Measurements from ENCODE around the gene ITGB8.
"Not testable (repeated sequence)": the region's sequence is repeated elsewhere in the genome, so short reads cannot be mapped to it uniquely, and the experiment has no call there.

ITGB8 gene

DNA sequence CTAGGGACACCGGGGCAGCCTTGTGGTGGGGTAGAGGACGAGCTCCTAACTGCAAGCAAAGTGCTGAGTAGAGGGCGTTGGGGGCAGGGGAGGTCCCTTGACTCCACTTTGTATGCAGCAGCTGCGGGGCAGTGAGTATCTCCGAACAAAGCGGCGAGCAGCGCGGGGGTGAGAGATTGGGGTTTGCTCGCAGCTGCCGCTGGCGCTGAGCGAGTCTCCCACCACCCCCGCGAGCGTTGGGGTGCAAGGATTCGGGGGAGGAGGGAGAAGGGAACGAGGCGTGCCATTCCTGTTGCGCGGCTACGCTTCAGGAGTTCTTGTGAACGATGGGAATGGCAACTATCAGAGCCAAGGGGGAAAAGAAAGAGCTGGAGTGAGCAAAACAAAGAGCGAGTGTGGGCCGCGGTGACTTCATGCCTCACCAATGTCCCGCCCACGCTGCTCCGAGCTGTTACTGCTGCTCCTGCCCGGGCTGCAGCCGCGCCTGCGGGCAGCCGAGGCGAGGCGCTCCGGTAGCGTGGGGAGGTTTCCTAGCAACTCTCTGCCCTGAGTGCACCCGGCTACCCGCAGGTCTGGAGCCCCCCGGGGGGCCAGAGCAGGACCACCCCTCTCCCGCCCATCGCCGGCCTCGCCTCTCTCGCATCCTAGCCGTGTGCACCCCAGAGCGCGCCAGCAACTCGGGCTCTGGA, at the start of gene ITGB8:
Gene ITGB8 (plus strand): TSS at position 662 of the 689 bp plus-strand sequence. CDS start 907 bp downstream, outside the sequence.
- DNase-seq = peak; percentile 55

DNA sequence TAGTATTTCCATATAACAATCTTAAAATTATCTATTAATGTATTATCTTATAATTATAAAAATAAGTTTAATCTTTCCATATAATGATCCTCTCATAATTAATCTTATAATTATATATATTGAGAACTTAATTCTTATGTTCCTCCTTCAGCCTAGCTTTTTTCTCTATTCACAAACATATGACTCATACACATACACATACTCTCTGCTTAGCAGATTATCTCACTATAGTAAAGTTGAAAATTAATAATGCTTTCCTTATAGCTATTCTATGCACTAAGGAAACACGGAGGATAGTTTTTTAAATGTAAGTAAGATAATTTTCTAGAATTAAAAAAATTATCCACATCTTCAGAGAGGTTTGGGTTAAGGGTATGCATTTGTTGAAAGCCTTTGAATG, 47.7 kb upstream of the ITGB8 start:
- no peak for DNase-seq

DNA sequence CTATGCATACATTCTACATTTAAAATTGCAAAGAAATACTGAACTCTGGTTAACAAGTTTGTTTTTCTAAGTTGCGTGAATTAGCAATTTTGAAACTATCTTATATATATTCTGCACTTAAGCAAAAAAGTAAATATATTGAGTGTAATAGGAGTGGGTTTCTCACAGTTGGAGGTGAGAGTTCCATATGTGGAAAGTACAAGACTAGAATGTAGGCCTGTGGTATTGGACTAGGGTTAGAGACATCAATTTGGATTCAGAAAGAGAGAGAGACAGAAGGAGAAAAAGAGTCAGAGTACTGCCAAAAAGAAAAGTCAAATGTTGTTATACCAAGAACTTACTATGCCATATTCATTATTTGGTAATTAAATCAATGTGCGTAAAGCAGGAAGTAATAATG, 47.3 kb upstream of the ITGB8 start:
- DNase-seq = no peak

DNA sequence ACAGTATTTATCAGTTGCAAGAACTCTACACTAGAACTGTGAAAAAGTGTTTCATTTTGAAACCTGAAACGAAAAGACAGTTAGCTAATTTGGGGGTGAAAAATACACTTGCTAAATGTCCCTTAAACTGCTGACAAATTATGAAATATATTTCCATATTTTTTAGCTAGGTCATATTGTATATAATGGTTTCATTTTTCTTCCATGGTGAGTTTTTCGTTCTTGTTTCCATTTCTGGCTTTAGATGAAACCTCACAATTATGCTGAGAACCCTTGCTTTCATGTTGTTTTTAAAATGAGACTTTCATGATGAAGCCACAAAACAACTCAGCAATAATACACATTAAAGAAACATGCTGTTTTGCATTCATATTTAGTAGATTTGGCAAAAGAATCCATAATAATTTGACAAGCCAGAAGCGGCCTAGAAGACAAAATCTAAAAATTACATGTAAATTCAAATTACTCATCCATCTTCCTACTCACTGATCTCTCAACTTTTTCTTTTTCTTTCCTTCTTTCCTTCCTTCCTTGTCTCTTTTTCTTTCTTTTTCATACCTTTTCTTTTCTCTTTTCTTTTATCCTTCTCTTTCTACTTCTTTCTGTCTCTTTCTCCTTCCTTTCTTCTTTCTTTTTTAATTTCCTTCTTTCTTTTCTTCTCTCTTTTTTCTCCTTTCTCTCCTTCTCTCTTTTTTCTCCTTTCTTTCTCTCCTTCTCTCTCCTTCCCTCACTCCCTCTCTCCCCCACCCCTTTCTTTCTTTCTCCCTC, 46.5 kb upstream of the ITGB8 start:
- no peak for DNase-seq

DNA sequence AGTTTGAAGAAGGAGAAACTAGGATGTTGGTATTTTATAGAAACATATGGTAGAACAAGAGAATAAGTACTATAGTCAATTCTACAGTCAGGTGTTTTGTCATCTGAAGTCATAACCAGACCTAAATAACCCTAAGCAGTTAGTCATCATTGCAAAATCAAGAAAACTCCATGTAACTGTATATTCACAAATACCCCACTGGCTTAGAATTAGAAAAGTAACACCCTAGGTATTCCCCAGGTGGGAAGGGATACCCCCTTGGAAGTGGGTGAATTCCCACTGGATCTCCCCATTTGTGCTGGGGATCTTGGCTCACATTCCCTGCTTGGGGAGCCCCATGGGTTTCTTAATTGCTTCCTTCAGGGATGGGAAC, 45.9 kb upstream of the ITGB8 start:
- no peak for DNase-seq

GRCh38 chr7:20287317-20287716, 43.4 kb upstream of the ITGB8 start:
- no peak for DNase-seq

GRCh38 chr7:20288036-20288435, 42.7 kb upstream of the ITGB8 start:
- no peak for DNase-seq

GRCh38 chr7:20290505-20291111, 40.1 kb upstream of the ITGB8 start:
- no peak for DNase-seq

DNA sequence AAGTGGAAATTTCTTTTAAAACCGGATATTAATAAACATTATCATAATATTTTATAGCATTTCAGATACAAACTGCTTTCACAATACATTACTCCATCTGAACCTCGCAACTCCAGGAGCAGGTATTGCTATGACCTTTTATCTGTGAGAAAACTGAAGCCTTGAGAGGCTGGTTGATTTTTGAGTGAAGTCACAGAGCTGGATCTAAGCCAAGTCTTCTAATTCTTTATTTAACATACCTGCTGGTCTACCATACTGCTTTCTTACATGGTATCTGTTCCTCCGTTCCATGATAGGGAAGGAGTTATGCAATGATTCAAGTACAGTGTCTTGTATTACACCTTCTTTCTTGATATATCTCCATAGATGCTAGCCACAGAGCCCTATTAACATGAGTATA, 37.4 kb upstream of the ITGB8 start:
- DNase-seq = no peak

GRCh38 chr7:20296444-20296843, 34.3 kb upstream of the ITGB8 start:
- DNase-seq = no peak

- DNase-seq = no peak
Measured at GRCh38 chr7:20296901-20297300, 33.8 kb upstream of the ITGB8 start.

DNA sequence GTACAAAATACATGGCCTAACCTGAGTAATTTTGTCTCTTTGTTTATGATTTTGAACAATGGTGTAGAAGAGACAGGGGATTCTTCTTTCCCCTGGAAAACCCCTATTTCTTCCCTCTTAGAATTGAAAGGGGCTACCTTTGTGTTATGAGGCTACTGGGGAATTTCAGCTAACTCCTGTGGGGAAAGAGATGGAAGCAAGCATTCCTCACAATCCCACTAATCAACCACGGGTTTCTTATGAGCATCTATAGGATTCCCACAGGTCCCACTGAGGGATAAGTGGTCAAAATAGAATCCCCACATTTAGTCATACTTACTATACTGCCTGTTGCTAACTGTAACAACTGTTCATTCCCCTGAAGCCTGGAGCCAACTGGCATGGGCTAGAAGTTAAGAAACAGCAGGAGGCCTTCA, 32.2 kb upstream of the ITGB8 start:
- DNase-seq = no peak

- DNase-seq = no peak
Measured at GRCh38 chr7:20299145-20299544, 31.6 kb upstream of the ITGB8 start.

DNA sequence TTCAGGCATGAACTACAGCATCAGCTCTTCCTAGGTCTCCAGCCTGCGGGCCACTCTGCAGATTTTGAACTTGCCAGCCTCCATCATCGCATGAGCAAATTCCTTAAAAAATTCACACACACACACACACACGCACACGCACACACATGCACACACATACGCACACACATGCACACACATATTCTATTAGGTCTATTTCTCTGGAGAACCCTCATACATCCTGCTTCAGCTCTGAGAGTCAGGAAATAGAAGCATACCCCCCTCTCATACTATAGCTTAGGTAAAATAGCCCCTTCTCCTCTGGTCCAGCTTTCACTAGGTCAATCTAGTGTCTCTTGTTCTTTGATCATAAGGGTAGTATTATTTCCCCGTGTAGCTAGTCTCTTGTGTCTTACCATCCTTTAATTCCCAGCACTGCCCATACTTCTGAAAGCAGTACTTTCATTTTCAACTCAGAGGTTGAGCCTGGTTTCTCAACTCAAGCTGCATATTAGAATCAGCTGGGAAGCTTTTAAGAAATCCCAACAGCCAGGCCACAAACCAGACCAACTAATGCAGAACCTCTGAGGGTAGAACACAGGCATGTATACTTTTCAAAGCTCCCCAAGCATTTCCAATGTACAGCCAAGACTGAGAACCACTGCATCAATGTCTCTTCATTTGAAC, 30.9 kb upstream of the ITGB8 start:
- DNase-seq = no peak

DNA sequence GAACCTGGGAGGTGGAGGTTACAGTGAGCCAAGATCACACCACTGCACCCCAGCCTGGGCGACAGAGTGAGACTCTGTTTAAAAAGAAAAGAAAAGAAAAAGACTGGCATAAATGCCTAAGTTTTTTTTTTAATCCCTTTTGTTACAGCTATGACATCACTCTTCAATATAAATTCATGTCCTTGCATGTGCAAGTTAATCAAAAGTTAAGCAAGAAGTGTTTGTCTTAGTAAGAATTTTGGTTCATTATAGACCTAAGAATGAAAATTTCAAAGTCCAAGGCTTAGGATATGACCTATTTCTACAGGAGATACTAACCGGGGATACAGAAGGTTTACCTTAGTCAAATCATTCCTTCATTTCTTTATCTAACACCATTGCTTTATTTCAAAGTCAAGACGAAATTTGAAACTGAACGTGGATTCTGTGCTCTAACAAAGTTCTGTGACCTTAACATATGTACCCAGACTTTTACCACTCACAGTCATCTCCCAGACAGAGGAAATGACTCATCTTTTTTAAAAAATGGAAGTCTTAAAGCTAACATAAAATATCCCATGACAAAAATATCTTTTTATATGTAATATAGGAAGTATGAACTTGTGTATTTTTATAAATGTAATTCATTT, 29.3 kb upstream of the ITGB8 start:
- DNase-seq = no peak

GRCh38 chr7:20302300-20302699, 28.4 kb upstream of the ITGB8 start:
- not testable (repeated sequence) for DNase-seq

- no peak for DNase-seq
Measured at GRCh38 chr7:20302891-20303290, 27.8 kb upstream of the ITGB8 start.

DNA sequence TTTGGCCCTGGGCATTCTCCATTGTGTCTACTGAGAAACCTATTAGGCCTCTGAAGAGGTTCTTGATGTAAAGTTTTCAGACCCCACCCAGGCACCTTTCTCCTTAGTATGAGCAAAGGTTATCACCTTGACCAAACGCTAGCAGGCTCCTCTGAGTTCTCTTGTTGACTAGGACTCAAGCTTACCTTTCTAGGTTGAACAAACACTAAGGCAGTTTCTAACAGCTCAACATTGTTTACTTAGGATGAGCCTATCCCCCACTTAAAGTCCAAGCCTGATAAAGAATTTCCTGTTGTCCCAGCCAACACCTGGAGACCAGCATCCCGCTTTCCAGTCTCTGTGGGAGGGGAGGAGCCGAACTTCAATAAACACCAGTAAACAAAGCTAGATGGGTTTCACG, 26.3 kb upstream of the ITGB8 start:
- DNase-seq = peak; percentile 14

DNA sequence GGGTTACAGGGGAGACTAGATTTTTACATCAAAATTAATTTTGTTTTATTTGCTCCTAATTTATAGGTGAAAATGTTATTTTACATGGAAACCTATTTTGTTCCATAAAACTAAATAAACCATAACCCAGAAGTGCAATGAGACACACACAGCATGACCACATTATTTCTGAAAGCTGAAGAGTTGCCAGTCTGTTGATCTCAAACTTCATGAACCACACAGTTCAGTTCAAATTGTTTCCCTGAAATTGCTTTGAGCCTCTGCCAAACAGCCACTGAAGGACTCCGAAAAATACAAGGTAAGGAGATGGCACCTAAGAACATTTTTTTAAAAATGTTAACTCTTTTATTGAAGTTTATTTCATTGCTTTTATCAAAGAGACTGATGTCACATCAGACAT, 25.0 kb upstream of the ITGB8 start:
- DNase-seq = no peak

DNA sequence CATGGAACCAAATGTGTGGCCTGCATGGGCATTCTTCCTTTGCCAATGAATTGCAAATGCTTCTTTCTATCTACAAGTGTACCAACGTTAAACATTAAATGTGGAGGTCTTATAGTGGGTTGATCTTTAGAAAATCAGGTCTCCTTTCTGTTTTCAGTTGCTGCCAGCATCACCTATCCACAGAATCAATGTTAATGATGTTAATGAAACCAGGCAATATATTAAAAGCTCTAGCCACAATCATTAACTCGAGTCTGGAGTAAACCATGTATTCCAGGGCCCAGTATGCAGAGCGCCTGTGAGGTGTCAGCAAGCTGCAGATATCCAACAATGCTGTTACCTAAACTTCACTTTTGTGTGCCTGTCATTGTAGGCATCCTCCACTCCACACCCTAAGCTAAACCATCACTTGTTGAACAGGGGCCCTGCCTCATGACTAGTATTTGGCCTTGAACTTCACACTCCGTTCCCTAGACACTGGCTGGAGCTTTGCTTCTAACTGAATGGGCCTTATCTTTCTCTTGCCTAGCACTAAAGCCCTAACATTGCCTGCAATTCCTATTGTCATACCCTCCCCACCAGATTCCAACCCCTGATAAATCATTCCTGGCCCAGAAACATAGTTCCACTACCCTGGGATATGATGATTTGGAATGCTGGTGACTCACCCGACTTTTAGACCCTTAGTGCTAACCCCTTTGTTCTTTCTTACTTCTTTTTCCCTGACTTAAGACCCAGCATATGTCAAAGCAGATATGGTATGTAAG, 24.3 kb upstream of the ITGB8 start:
- no peak for DNase-seq

GRCh38 chr7:20307119-20307518, 23.6 kb upstream of the ITGB8 start:
- DNase-seq = peak; percentile 39

GRCh38 chr7:20307901-20308300, 22.8 kb upstream of the ITGB8 start:
- DNase-seq = no peak

Data from NCI-H774 (cell line).